Right renal cortex interstitium (tissue), 3 donors: ENCODE measurements around the gene CNFN. TPM values are rescaled to one million over a fixed set of nuclear protein-coding genes. Genes with fewer than 3 reads are reported as not detected.

Source experiments
- DNase-seq, 3 donors: peaks; one replicate each; pipeline ENCODE4 v3.0.0-alpha.2; 2013; ENCODE audit warnings: low read depth in 3 of 3, low spot score in 2 of 3
- polyA plus RNA-seq, 3 donors: library from polyadenylated mRNA; unstranded; fragments of 120-200 nt; gene quantifications; one replicate each; pipeline ENCODE4 v1.2.1, GENCODE V29; 2013; ENCODE audit not compliant: insufficient read length in 3 of 3

The CNFN gene
- polyA plus RNA-seq, 3 donors = 0.94 to 1.4 (median 0.96) TPM

DNA sequence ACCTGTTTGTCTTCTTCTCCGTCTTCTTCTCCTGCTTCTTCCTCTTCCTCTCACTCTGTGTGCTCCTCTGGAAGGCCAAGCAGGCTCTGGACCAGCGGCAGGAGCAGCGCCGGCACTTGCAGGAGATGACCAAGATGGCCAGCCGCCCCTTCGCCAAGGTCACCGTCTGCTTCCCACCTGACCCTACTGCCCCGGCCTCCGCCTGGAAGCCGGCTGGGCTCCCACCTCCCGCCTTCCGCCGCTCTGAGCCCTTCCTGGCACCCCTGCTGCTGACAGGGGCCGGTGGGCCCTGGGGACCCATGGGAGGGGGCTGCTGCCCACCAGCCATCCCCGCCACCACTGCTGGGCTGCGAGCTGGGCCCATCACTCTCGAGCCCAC, 13.9 kb downstream of the CNFN start:
- DNase-seq = no peak

DNA sequence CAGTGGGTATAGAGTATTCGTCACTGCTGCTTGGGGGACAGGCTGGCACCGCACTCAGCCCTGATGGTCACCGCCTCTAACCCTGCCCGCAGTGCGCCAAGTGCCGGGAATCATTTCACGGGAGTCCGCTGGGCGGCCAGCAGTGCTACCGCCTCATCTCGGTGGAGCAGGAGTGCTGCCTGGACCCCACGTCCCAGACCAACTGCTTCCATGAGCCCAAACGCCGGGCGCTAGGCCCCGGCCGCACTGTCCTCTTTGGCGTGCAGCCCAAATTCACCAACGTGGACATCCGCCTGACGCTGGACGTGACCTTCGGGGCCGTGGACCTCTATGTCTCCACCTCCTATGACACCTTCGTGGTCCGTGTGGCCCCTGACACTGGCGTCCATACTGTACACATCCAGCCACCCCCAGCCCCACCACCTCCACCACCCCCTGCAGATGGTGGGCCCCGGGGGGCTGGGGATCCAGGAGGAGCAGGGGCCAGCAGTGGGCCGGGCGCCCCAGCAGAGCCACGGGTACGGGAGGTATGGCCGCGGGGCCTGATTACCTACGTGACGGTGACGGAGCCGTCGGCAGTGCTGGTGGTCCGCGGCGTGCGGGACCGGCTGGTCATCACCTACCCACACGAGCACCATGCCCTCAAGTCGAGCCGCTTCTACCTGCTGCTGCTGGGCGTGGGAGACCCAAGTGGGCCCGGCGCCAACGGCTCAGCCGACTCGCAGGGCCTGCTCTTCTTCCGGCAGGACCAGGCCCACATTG, 14.5 kb downstream of the CNFN start:
- no peak for DNase-seq

DNA sequence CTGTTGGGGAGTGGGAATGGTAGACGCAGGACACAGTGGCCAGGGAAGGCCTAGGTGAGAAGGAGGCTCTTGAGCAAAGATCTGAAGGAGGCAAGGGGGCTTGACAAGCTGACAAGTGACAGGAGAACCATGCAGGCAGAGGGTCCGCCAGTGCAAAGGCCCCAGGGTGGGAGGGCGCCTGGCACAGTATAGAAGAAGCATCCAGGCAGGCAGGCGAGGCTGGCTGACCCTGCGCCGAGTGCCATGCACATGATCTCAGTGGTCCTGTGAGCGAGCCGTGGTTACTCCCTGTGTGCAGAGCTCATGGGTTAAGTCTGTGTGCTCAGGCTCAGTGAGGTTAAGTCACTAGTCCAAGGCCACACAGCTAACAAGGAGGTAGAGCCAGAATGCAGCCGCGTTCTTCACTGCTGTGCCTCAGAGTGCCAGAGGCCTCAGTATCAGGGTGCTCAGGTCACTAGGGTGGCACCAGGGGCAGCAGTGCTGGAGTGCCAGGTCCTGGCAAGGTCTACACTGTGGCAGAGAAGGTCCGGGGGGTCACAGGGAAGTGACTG, 15.2 kb downstream of the CNFN start:
- DNase-seq = no peak

DNA sequence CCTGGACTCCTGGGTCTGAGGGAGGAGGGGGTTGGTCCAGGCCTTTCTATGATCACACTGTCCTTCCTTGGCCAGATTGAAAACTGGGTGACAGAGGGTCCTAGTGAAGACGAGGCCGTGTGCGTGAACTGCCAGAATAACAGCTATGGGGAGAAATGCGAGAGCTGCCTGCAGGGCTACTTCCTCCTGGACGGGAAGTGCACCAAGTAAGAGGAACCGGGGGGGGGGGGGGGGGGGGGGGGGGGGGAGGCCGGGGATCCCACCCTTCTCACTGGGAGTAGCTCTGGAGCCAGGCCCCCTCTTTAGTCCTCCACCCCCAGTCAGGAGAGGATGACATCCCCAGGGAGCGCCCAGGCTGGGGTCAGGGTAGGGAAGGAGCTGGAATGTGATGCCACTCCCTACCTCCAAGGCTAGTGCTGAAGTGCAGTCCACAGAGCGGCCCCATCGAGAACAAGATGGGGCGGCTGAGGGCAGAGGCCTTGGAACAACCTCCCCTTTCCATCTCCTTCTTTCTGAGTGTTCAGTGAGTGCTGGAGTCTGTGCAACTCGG, 19.4 kb downstream of the CNFN start:
- no peak for DNase-seq

- no peak for DNase-seq
Measured at GRCh38 chr19:42370068-42370520, 20.0 kb downstream of the CNFN start.

GRCh38 chr19:42369433-42370067, 20.5 kb downstream of the CNFN start:
- DNase-seq = no peak

DNA sequence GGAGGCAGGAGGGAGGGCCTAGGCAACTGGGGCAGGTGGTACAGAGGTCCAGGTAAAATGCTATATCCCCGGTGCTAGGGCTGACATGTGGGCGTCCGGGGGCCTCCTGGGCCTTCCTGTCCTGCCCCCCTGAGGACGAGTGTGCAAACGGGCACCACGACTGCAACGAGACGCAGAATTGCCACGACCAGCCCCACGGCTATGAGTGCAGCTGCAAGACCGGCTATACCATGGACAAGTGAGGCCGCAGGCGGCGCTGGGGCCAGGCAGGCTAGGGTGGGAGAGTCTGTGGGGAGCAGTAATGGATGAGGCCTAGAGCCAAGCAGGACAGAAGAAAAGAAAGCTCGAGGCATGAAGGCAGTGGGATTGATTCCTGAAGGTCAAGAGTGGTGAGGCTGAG, 21.3 kb downstream of the CNFN start:
- no peak for DNase-seq

GRCh38 chr19:42368360-42368759, 21.7 kb downstream of the CNFN start:
- DNase-seq = no peak

- no peak for DNase-seq
Measured at GRCh38 chr19:42367929-42368328, 22.2 kb downstream of the CNFN start.

DNA sequence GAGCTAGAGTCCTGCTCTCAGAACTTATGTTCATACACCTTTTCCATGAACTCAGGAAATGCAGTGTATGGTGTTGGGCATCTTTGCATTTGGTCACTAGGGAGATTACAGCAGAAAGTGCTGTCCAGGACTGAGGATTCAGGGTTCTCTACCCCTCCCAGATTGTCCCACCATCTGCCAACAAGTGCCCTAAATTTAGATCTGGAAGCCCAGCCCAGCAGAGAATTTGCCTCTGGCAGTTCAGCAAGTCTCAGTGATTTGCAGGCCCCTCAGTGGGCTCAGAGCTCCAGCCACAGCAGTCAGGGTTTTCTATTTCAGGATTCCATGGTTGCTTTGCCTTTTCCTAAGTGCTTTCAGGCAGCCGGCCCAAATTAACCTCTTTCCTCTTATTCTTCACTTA, 23.4 kb downstream of the CNFN start:
- no peak for DNase-seq

GRCh38 chr19:42363614-42364346, 26.3 kb downstream of the CNFN start:
- no peak for DNase-seq

DNA sequence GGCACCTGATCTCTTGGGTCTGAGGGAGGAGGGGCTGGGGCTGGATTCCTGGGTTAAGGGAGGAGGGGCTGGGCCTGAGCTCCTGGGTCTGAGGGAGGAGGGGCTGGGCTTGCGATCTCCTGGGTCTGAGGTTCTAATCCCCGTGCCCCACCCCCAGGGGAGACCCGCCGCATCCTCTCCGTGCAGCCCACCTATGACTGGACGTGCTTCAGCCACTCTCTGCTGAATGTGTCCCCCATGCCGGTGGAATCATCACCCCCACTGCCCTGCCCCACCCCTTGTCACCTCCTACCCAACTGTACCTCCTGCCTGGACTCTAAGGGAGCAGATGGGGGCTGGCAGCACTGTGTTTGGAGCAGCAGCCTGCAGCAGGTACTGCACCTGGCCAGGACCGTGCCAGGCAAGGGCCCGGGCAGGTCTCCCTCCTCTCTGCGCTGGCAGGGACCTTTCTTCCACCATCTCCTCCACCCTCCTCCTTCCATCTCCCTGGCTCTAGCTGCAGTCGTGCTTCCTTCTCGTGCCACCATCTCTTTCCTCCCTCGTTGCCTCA, 27.1 kb downstream of the CNFN start:
- DNase-seq = no peak

DNA sequence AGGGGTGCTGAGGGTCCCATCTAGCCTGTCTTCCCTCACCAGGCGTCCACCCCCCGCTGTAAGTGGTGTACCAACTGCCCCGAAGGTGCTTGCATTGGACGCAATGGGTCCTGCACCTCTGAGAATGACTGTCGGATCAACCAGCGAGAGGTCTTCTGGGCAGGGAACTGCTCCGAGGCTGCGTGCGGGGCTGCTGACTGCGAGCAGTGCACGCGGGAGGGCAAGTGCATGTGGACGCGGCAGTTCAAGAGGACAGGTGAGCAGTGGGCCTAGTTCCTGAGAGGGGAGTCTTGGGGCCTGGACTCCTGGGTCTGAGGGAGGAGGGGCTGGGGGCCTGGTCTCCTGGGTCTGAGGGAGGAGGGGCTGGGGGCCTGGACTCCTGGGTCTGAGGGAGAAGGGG, 27.8 kb downstream of the CNFN start:
- no peak for DNase-seq

DNA sequence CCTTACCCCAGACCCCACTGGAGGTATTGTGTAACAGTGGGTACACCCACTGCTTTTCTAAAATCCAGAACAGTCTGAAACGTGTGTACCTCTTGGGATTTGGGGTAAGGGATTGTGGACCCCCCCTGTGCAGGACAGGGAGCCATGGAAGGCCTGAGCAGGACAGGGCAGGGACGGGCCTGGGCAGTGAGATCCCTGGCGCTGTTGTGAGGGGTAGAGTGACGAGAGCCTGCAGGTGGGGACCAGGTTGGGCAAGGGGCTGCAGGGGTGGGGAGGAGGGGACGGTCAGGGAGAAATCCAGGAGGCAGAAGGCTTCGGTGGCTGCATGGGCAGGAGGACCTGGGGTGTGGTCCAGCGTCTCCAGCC, 28.6 kb downstream of the CNFN start:
- no peak for DNase-seq

GRCh38 chr19:42360787-42361544, 29.1 kb downstream of the CNFN start:
- DNase-seq = no peak

DNA sequence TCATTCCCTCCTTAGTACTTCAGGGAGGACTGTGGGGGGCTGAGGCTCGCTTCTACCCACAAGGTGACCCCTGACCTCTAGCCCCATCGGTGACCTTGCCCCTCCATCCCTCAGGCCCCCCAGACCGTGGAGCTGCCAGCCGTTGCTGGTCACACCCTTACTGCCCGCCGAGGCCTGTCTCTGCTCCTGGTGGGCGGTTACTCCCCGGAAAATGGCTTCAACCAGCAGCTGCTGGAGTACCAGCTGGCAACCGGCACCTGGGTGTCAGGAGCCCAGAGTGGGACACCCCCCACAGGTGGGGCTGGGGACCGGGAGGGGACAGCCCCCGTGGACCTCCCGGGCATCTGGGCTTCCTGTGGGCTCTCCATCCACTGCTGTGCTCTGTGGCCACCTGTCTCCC, 32.8 kb downstream of the CNFN start:
- no peak for DNase-seq

GRCh38 chr19:42356686-42357085, 33.4 kb downstream of the CNFN start:
- DNase-seq = no peak

DNA sequence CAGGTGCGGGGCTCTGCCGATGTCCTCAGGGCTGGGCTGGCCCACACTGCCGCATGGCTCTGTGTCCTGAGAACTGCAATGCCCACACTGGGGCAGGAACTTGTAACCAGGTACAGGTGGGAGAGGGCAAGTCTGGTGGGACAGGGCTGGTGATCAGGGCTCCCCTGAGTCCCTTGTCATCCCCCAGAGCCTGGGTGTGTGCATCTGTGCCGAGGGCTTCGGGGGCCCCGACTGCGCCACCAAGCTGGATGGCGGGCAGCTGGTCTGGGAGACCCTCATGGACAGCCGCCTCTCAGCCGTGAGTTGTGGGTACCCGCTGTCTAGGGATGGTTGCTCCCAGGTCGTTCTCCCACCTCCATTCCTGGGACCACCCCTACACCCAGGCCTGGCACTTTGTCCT, 34.2 kb downstream of the CNFN start:
- DNase-seq = no peak

DNA sequence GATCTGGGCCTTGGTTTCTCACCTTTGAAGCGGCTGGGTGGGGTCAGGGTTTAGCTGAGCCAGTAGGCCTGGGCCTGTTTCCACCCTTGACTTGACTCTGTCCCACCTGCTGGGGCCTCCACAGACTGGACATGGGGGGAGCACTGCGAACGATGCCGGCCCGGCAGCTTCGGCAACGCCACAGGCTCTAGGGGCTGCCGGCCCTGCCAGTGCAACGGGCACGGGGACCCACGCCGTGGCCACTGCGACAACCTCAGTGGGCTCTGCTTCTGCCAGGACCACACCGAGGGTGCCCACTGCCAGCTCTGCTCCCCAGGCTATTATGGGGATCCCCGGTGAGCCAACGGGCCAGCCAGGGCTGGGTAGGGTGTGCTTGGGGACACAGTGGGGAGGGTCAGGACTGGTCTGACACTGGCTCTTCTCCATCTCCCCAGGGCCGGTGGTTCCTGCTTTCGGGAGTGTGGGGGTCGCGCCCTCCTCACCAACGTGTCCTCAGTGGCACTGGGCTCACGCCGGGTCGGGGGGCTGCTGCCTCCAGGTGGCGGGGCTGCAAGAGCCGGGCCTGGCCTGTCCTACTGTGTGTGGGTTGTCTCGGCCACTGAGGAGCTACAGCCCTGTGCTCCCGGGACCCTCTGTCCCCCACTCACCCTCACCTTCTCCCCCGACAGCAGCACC, 36.6 kb downstream of the CNFN start:
- no peak for DNase-seq
